Esophagus muscularis mucosa (tissue), 4 donors: ENCODE measurements around the gene PLCL1. TPM values are rescaled to one million over a fixed set of nuclear protein-coding genes. Genes with fewer than 3 reads are reported as not detected.

ENCODE experiments used
- DNase-seq: peaks from one replicate; pipeline ENCODE4 v3.0.0-alpha.2; 2017; ENCODE audit errors: extremely low spot score
- H3K27ac ChIP-seq, 4 donors: fragments of 200-600 bp; sonication (generic); replicated peaks in 1 of 4; 1 replicate in 3 of 4; 2 replicates in 1 of 4; pipeline ENCODE4 v1.5.1; 2016 to 2019; ENCODE audit warnings: mild to moderate bottlenecking in 1 of 4
- H3K27me3 ChIP-seq, 4 donors: fragments of 200-600 bp; sonication (generic); one replicate each; pipeline versions ENCODE4 v1.5.1 to v1.6.0; 2016 to 2019
- H3K36me3 ChIP-seq, 4 donors: fragments of 200-600 bp; sonication (generic); one replicate each; pipeline ENCODE4 v1.5.1; 2016 to 2019
- H3K4me1 ChIP-seq, 4 donors: fragments of 200-600 bp; sonication (generic); one replicate each; pipeline ENCODE4 v1.5.1; 2016 to 2019
- H3K4me3 ChIP-seq, 4 donors: fragments of 200-600 bp; sonication (generic); 1 replicate in 2 of 4; 2 replicates in 2 of 4; pipeline ENCODE4 v1.5.1; 2016 to 2019; ENCODE audit warnings: mild to moderate bottlenecking in 4 of 4, moderate library complexity in 1 of 4
- H3K9me3 ChIP-seq, 4 donors: fragments of 200-600 bp; sonication (generic); 1 replicate in 3 of 4; 2 replicates in 1 of 4; pipeline ENCODE4 v1.5.1; 2016 to 2019
- CTCF ChIP-seq, 3 experiments: fragments of 200-600 bp in 2 of 3; fragments of 450-650 bp in 1 of 3; sonication (generic) in 2 of 3; IDR thresholded peaks; one replicate each; pipeline ENCODE4 v1.5.1; 2017 to 2019; ENCODE audit warnings: antibody characterized with exemption in 3 of 3, mild to moderate bottlenecking in 2 of 3, moderate library complexity in 1 of 3
- EP300 ChIP-seq: sonication (generic); formaldehyde crosslinking; IDR thresholded peaks from one replicate; pipeline ENCODE4 v1.6.1; 2017; ENCODE audit warnings: antibody characterized with exemption
- POLR2A ChIP-seq: fragments of 450-650 bp; IDR thresholded peaks from one replicate; pipeline ENCODE4 v1.6.1; 2017; ENCODE audit warnings: antibody characterized with exemption, moderate library complexity, mild to moderate bottlenecking, low read depth
- POLR2AphosphoS5 ChIP-seq, 2 donors: sonication (generic); formaldehyde crosslinking; IDR thresholded peaks; one replicate each; pipeline ENCODE4 v1.6.1; 2017; ENCODE audit warnings: antibody characterized with exemption in 2 of 2
- WGBS: methylation state at CpG from one replicate; pipeline ENCODE4 v1.1.5; 2018; 5-methylcytosine and 5-hydroxymethylcytosine counted together
- intact Hi-C: fragments of 100-400 bp; cut with DNase I; formaldehyde crosslinking; loops from one replicate; pipeline ENCODE4 v1.15.1; 2023
- total RNA-seq, 4 donors: library from RNA; depleted of rRNA; stranded (reverse); fragments of >200 nt; gene quantifications; one replicate each; pipeline versions ENCODE4 v1.1.0 to v1.2.1, GENCODE V29; 2016

The PLCL1 gene
- total RNA-seq, 4 donors from 2014 or later, result 67.3 to 86.2 (median 79.2) TPM

GRCh38 chr2:197883354-197884032 is 79.1 kb downstream of the PLCL1 start:
- no peak for DNase-seq
- 49% methylated on average over 3 of the region's 3 CpGs for WGBS
- no peak overlapping the region for H3K4me3 ChIP-seq
- peaks cover 25 to 40% (median 32%) of the 10 kb centered on the region in 4 donors for H3K4me1 ChIP-seq
- H3K36me3 ChIP-seq, result no peaks in the 10 kb centered on the region
- TF ChIP-seq CTCF (IDR thresholded peaks at IDR 0.05), result no peak
- no peak for TF ChIP-seq EP300
- TF ChIP-seq POLR2A, result no peak
- TF ChIP-seq POLR2AphosphoS5 (IDR thresholded peaks at IDR 0.05), result no peak
- no peaks in the 10 kb centered on the region for H3K27me3 ChIP-seq
- H3K9me3 ChIP-seq, result no peaks in the 10 kb centered on the region
- intact Hi-C loops, result no loop called here
- no peak overlapping the region for H3K27ac ChIP-seq

GRCh38 chr2:197884252-197884651 is 79.9 kb downstream of the PLCL1 start:
- DNase-seq, result no peak

GRCh38 chr2:197885126-197885525 is 80.7 kb downstream of the PLCL1 start:
- intact Hi-C loops, result no loop called here
- no peak for DNase-seq
- TF ChIP-seq EP300 (no peak), POLR2A (no peak), CTCF (IDR thresholded peaks at IDR 0.05) (no peak), POLR2AphosphoS5 (IDR thresholded peaks at IDR 0.05) (no peak)
- Histone ChIP-seq H3K4me3 (no peak overlapping the region), H3K9me3 (no peaks in the 10 kb centered on the region), H3K4me1 (peaks cover 14 to 37% (median 27%) of the 10 kb centered on the region in 4 donors), H3K27me3 (no peaks in the 10 kb centered on the region), H3K36me3 (no peaks in the 10 kb centered on the region), H3K27ac (no peak overlapping the region)
- WGBS, result 92% methylated on average over 3 of the region's 3 CpGs

More at GRCh38 chr2:197884252-197884651, 79.9 kb downstream of the PLCL1 start:
- H3K4me1 ChIP-seq, result peaks cover 19 to 37% (median 28%) of the 10 kb centered on the region in 4 donors
- H3K27ac ChIP-seq, result no peak overlapping the region
- no peaks in the 10 kb centered on the region for H3K36me3 ChIP-seq
- H3K9me3 ChIP-seq, result no peaks in the 10 kb centered on the region
- intact Hi-C loops, result no loop called here
- TF ChIP-seq POLR2AphosphoS5 (IDR thresholded peaks at IDR 0.05) (no peak), CTCF (IDR thresholded peaks at IDR 0.05) (no peak), EP300 (no peak), POLR2A (no peak)
- WGBS, result 68% methylated on average over 3 of the region's 3 CpGs
- no peak overlapping the region for H3K4me3 ChIP-seq
- no peaks in the 10 kb centered on the region for H3K27me3 ChIP-seq

- Histone ChIP-seq H3K36me3 (no peaks in the 10 kb centered on the region), H3K9me3 (no peaks in the 10 kb centered on the region), H3K27ac (no peak overlapping the region), H3K4me1 (peaks cover 14 to 36% (median 26%) of the 10 kb centered on the region in 4 donors), H3K27me3 (no peaks in the 10 kb centered on the region), H3K4me3 (no peak overlapping the region)
- 89% methylated on average over 4 of the region's 4 CpGs for WGBS
- TF ChIP-seq EP300 (no peak), CTCF (IDR thresholded peaks at IDR 0.05) (no peak), POLR2AphosphoS5 (IDR thresholded peaks at IDR 0.05) (no peak), POLR2A (no peak)
- no peak for DNase-seq
- intact Hi-C loops, result no loop called here
These were observed 81.2 kb downstream of the PLCL1 start for GRCh38 chr2:197885587-197885986.
